ENCODE results near the gene FOXC1. TPM values are rescaled to one million over a fixed set of nuclear protein-coding genes. Genes with fewer than 3 reads are reported as not detected.

FOXC1 gene
- polyA plus RNA-seq, 12 donors = 1.6 to 4.9 (median 2.3) TPM; not detected in 2

DNA sequence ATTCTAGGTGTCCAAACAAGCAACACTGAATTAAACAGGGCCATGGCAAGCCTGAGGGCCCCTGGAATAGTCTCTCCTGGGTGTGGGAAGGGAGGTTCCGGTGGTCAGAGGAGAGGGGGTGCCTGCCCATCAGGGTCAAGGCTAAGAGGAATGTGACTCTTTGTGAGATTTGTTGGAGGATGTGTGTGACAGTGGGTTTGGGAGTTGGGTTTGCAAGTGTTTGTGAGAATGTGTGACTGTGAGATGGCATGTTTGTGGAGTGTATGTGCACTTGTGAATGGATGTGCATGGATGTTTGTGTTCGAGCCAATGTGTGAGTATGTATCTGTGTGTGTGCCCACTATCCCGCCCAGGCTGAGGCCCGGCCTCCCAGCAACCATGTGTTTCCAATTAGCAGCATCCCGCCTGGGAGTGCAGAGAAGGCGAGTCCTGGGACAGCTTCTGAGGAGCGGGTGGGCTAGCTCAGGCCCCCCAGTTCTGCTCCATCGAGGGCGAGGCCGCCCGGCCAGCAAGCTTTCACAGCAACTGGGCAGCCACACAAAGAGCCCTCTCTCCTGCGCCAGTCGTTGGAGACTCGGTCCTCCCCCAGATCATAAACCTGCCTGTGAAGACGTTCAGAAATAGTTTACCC lies 12.6 kb downstream of the FOXC1 start:
- no peak for DNase-seq

GRCh38 chr6:1622851-1623768 lies 13.4 kb downstream of the FOXC1 start:
- DNase-seq = no peak

- DNase-seq = no peak
These were observed 14.0 kb downstream of the FOXC1 start for GRCh38 chr6:1623769-1624057.

DNA sequence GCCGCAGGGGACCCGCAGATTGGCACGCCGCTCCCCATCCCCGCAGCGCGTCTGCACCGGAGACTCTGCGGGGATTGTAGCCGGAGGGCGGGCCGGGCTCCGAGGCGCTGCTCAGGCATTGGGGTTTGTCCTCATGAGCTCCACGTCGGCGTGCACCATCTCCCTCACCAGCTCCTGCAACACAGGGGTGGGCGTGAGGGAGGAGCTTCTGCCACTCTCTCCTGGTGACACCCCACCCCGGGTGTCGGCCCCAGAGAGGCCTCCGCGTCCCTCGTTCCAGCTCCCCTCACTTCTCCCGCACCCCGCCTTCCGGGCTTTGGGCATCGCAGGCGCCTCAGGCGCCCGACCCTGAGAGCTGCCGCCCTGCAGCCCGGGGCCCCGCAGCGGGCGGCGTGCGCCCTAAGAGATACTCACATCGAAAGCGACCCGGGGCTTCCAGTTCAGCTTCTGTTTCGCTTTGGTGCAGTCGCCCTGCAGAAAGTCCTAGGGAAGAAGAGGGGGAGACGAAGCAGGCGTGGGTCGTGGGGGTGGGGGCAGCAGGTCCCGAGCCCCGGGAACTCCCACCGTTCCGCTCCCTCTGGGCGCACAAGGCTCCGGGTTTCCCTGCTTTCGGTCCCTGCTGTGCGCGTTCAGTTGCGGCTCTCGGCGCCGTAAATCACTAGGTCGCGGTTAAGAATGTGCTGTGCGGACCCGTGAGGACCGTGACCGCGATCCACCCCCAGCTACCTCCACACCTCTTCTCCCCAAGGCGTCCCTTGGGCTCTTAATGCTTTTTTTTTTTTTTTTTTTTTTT lies 14.5 kb downstream of the FOXC1 start:
- no peak for DNase-seq

GRCh38 chr6:1624851-1625781 lies 15.4 kb downstream of the FOXC1 start:
- DNase-seq = no peak

- DNase-seq = no peak
These were observed 16.2 kb downstream of the FOXC1 start for GRCh38 chr6:1625794-1626435.

- no peak for DNase-seq
These were observed 16.8 kb downstream of the FOXC1 start for GRCh38 chr6:1626481-1626880.

GRCh38 chr6:1627827-1628560 lies 18.3 kb downstream of the FOXC1 start:
- DNase-seq = no peak

GRCh38 chr6:1629316-1629715 lies 19.6 kb downstream of the FOXC1 start:
- DNase-seq = no peak

- DNase-seq = no peak
These were observed 20.6 kb downstream of the FOXC1 start for GRCh38 chr6:1630212-1630770.

DNA sequence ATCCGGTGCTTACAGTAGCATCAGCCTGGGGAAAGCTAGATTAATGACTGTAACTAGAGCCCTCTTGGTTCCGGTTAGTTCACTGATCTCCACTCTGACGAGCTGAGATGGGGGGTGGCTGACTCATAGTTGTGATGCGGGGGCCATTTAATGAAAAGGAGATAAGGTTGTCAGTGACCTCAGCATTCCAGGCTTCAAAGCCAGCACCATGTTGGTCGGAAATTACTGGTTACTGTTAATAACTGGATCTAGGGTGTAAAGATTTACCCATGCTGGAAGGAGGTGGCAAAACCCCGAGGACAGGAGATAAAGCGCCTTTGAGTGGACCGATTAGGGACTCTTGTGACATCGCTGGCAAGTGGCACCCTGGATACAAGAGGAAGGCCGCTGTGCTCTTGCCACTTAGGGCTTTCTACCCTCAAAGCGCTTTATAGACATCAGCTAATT lies 21.1 kb downstream of the FOXC1 start:
- no peak for DNase-seq

GRCh38 chr6:1631251-1631650 lies 21.5 kb downstream of the FOXC1 start:
- no peak for DNase-seq

DNA sequence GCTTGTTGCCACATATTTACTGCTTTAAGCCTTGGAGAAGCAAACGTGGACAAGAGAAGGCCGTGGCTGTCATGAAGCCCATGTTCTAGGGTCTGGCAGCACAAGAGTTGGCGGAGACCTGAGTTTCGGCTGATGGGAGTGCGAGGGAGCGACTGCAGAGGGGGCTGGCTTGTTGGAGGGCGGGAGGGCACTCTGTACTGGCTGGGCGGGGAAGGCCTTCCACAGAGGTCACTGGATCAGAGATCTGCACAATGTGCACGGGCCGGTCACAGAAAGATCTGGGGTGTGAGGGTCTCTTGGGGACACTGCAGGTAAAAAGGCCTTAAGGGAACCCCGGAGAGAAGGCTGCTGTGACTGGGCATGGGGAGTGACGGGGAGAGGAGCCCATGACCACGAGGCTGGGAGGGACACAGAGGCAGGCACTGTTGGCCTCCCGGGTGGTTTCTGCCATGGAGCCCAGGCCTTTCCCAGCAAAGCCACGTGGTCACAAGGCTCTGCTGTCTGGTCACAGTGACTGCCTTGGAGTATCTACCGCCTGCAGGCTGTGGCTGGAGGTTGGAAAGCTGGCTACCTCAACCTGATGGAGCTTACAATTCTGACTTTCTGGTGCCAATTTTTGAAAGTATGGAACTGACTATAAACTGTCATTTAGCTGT lies 23.8 kb downstream of the FOXC1 start:
- no peak for DNase-seq

DNA sequence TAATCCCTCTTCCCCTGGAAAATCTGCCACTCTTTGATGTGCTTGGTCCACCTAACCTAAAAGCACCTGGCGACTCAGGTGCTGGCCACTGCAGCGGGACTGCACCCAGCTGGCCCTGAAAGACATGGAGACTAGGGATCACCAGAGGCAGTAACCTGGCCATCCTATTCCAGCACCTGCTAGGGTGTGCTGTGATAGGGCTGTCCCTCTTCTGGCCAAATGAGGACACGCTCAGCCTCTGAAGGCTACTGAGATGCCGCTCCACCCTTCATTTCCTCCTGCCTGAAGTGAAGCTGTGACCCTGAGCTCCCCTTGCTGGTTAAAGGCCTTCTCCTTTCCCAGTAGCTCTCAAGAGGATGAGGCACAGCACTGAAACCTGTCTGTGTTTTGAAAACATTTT lies 24.4 kb downstream of the FOXC1 start:
- DNase-seq = no peak

DNA sequence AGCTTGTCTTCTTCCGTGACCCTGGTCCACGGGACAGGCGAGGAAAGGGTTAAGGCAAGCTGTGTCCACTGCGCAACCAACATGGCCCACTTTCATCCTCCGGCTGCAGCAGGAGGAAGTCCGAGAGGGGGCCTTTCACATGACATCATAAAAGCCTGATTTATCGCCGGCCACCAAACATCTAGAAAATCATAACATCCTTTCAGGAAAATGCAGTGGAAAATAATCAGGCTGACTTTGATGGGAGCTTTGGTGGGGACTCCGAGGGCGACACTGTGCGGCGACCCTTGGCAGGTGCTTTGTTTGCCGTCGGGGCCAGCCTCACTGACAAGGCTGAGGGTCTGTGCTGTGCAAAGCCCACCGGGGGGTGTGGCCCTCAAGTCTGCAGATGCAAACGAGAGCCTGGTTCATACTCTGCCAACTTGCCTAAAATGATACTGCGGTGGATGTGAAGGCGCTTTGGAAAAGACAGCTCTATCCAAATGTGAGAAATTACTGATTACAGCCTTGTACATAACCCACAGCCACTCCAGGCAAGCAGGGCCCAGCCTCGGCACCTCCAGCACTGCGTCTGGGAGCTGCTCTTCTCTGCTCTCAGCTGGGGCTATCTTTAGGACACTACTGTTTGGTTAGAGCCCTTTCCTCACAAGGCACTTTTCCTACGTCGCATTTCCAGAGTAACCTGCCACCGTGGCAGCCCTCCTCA lies 25.7 kb downstream of the FOXC1 start:
- DNase-seq = no peak

DNA sequence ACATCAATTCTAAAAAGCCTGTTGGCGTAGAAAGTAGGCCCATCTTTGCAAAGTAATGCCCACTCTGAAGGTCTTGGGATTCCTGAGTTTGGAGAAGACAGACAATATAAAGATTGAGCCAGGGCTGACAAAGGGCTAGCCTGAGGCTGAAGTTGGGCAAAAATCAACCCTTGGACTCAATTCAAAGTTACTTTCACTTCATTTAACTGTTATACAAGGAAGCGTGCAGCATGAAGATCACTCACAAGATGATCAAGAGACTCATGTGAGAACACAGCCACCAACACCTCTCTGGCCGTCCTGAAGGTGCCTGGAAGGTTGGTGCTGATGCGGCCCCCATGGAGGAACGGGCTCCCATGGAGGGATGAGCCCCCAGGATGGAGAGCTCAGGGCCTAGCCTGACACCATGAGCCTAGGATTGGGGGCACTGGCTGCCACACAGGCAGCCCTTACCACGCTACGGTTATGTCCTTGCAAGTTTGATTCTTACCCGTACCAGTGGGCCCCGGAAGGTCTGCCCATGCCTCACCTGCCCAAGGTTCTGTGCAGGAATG lies 26.6 kb downstream of the FOXC1 start:
- no peak for DNase-seq

DNA sequence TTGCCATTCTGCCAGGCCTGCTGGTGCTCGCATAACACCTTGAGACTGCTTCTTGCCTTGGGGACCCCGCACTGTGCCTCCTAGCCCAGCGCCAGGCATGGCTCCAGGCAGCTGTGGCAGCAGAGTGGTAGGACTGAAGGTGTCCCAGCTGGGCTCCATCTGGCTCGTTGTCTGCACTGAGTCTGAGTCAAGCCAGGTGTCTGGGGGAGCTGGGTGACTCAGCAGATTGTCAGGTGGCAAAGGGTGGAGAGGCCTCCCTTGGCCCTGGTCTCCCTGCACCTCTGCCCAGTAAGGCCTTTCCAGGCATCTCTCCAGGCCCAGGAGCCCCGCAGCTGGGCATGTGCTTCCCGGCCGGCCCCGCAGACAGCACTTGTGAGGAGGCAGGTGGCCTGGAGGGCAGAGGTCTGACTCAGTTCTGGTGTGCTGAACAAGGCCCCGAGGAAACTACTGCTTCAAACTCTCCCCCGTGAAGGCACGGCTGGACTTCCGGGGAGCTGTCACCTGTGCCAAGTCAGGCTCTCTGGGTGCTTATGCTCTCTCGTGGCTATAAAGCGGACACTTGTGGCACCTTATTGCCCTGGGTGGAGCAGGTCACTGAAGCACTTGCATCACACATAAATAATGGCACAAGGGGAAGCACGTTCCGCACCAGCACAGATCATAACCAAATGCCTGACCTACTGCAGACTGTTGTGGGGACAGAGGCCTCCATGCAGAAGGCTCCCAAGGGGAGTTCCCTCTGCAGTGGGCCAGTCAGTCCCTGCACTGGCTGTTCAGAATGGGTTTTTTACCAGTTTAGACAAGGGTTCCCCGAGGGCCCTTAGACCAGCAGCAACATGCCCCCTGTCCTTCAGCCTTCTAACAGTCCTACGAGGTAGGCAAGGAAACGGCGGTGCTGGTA lies 27.5 kb downstream of the FOXC1 start:
- DNase-seq = no peak

Data from muscle of arm (tissue), 12 donors.